Urinary bladder (tissue), 4 donors: Measurements from ENCODE around the gene RASAL1. TPM values are rescaled to one million over a fixed set of nuclear protein-coding genes. Genes with fewer than 3 reads are reported as not detected.

Experiments
- DNase-seq: peaks from one replicate; pipeline ENCODE4 v3.0.0-alpha.2; 2015; ENCODE audit errors: extremely low spot score
- H3K27ac ChIP-seq: one replicate; pipeline ENCODE4 v1.5.1; 2013; ENCODE audit warnings: low read depth, mild to moderate bottlenecking, moderate library complexity
- H3K36me3 ChIP-seq: one replicate; pipeline ENCODE4 v1.6.1; 2013; ENCODE audit warnings: mild to moderate bottlenecking, moderate library complexity; ENCODE audit not compliant: insufficient read depth
- H3K4me1 ChIP-seq: one replicate; pipeline ENCODE4 v1.6.1; 2013; ENCODE audit warnings: mild to moderate bottlenecking, moderate library complexity; ENCODE audit not compliant: insufficient read depth
- H3K4me3 ChIP-seq: one replicate; pipeline ENCODE4 v1.5.1; 2013; ENCODE audit warnings: low read depth, low read length
- WGBS: extraction: QIAGEN DNeasy Blood & Tissue Kit; methylation state at CpG from one replicate; pipeline ENCODE4 v1.1.7; 2013; 5-methylcytosine and 5-hydroxymethylcytosine counted together
- polyA plus RNA-seq: library from polyadenylated mRNA; stranded (reverse); fragments of 200-250 nt; gene quantifications from one replicate; pipeline ENCODE4 v1.2.3, GENCODE V29; 2013
- small RNA-seq: library from RNA; depleted of rRNA; stranded (forward); fragments of <200 nt; gene quantifications from one replicate; pipeline ENCODE3, GENCODE V24; 2014
- total RNA-seq: library from RNA; depleted of rRNA; stranded (reverse); fragments of >200 nt; gene quantifications from one replicate; pipeline ENCODE4 v1.2.3, GENCODE V29; 2014
- donor health status: healthy with polysubstance abuse.
- donor health status: healthy.

RASAL1 gene
- total and polyA plus RNA-seq, 2 donors: 0.04 to 0.11 TPM

DNA sequence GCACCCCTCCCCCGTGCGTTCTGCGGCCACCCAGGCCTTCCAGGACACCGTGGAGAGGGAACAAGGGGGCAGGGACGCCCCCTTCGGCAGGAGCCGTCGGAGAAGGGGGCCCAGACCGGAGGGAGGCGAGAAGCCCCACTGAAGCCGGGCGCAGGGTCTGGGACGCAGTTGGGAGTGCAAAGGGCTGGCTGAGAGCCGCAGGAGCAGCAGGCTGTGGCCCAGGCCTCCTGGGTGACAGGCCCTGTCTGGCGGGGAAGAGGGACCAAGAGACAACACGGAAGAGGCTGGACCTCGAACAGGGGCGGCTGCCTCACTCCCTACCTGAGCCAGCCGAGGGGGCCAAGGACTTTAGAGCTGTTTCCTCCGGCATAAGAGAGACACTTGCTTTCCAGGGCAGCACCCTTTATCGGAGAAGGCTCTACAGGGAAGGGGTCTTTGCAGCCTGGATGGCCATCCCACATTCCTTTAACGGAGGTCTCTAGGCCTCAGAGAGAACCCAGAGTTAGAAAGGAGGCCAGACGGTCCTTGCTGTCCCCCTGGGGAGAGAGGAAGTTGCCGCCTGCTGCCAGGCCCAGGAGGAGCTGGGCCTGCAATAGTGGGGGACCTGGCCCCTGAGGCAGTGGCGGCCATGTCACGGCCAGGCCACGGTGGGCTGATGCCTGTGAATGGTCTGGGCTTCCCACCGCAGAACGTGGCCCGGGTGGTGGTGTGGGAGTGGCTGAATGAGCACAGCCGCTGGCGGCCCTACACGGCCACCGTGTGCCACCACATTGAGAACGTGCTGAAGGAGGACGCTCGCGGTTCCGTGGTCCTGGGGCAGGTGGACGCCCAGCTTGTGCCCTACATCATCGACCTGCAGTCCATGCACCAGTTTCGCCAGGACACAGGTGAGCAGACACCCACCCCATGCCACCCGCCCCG lies 77.7 kb downstream of the RASAL1 start:
- DNase-seq: no peak
- no peaks in the 10 kb centered on the region for H3K4me1 ChIP-seq
- no peak overlapping the region for H3K4me3 ChIP-seq
- no peaks in the 10 kb centered on the region for H3K36me3 ChIP-seq
- WGBS: 55% methylated on average over 44 of the region's 44 CpGs
- no peak overlapping the region for H3K27ac ChIP-seq

DNA sequence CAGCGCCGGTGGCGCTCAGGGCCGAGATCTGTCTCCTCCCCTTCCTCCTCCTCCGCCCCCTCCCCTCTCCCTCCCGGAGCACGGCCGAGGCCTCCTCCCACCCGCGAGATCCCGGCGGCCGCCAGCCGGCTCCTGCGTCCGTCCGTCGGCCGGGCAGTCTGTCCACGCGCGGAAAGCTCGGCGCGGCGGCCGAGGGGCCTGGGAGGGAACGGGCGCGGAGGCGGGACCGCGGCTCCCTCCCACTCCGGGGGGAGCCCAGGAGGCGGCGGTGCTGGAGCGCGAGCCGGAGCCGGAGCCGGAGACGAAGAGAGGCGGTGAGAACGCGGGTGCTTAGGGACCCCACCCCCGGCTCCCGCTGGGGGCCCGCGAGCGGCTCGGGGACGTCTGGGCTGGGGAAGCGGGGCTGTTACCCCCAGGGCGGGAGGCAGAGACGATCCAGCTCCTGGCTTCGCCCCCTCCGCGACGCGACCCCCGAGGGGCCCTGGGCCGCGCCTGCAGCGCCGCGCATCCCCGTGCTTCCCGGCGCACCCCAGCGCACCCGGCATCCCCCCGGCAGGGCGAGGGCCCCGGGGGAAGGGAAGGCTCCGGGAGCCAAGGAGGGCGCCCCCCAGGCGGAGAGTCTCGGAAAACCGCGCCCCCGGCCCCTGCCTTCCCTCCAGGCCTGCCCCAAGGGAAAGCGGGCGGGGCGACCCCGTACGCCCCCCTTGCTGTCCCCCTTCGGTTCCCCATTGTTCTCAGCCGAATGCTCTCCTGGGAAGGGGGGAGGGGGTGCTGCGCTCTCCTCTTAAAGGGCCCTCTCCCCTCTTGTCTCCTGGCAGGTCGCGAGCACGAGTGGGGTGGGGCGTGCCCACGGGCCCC lies 78.7 kb downstream of the RASAL1 start, which contains the start of gene DTX1:
Gene DTX1, plus strand, starts transcription at position 100 of the 858 bp plus-strand sequence. CDS start 1,463 bp downstream, outside the sequence.
- no peak within 1 kb of the TSS for H3K27ac ChIP-seq
- DNase-seq: no peak
- no peaks in the 10 kb centered on the region for H3K4me1 ChIP-seq
- peak within 1 kb of the TSS; percentile 44 for H3K4me3 ChIP-seq
- under 1% methylated on average over 94 of the region's 94 CpGs for WGBS
- no peaks in the 10 kb centered on the region for H3K36me3 ChIP-seq

DNA sequence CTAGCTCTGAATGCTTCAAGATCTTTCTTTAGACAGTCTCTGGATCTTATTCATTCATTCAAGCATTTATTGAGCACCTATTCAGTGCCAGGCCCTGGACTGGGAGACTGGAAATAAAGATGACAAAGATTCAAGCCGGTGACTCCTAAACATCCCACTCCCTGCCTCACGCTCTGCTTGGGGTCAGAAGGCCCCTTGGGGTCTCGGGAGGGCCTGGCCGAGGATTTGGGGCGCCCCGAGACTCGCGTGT lies 79.3 kb downstream of the RASAL1 start:
- Histone ChIP-seq H3K4me1 (no peaks in the 10 kb centered on the region), H3K4me3 (peak overlapping the region; percentile 44), H3K27ac (no peak overlapping the region), H3K36me3 (no peaks in the 10 kb centered on the region)
- WGBS: 9% methylated on average over 8 of the region's 8 CpGs
- DNase-seq: no peak

DNA sequence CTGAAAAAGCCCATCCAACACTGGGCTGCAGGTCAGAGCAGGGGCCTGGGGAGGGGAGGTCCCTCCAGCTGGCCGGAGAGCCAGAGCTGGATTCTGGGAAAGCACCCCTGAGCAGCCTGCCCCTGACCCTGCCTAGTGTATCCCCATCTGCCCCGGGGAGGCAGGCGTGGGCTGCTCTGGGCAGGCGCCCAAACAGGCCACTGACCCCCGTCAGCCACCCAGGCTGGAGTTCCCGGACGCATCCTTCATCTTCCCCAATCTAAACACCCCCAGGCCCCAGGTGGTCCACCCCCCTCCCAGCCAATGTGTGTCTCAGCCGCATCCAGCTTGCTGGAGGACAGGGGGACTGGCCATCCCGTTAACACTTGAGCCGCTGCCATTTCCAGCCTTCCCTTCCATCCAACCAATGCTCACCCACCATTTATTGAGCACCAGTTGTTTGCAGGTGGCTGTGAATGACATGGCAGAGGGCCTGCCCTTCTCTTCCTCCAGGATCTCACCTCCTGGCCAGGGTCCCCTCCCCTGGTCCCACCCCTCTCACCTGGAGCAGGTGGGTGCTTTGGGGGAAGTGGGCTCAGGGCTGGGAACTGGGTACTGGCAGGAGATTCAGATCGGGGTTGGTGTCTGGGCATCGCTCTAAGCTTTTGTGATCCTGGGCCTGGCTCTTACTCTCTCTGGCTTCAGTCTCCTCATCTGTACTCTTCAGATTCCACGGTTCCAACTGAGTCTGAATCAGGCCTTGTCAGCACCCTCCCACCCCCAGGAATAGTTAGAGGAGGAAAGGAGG lies 79.8 kb downstream of the RASAL1 start:
- no peaks in the 10 kb centered on the region for H3K36me3 ChIP-seq
- H3K4me3 ChIP-seq: no peak overlapping the region
- H3K27ac ChIP-seq: no peak overlapping the region
- H3K4me1 ChIP-seq: no peaks in the 10 kb centered on the region
- 50% methylated on average over 13 of the region's 13 CpGs for WGBS
- DNase-seq: no peak

DNA sequence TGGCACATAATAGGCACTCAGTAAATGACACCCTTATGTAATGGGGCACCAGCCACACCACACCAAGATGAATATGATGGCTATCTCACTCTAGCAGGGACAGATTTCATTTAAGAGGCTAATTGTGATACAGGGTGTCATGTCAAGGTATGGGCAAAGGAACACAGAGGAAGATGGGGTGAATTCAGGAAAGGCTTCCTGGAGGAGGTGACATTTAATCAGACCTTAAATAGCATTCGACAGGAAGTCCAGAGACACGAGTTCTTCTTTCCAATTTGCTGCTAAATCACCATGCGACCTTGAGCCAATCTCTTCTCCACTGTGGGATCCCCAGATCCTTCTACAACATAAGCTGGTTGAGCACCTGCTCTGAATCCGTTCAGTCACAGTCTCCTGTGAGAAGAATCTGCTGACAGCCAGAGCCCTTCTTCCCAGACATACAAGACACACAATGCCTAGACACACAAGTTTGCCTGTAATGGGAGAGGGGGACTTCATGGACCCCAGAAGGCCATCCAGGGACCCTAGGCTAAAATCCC lies 80.5 kb downstream of the RASAL1 start:
- no peak overlapping the region for H3K27ac ChIP-seq
- no peaks in the 10 kb centered on the region for H3K4me1 ChIP-seq
- H3K4me3 ChIP-seq: no peak overlapping the region
- H3K36me3 ChIP-seq: no peaks in the 10 kb centered on the region
- no peak for DNase-seq
- WGBS: 64% methylated on average over 4 of the region's 4 CpGs

DNA sequence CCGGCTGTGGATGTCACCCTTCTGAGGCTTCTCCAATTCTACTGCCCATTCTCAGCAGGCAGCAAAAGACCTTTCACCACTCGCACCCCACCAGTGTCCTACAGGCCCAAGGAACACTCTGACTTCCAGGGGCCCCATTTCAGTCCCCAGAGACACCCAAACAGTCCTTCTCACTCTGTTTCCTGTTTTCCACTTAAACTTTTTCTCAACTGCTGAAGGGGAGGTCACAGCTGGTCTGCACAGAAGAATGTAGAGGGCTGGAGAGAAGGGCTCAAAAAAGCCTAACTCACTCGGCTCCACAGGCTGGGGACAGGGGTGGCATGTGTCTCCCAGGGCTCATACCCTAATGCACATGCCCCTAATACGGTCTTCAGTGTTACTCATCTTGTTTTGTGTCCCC lies 83.2 kb downstream of the RASAL1 start:
- DNase-seq: no peak
- no peak overlapping the region for H3K27ac ChIP-seq
- no peaks in the 10 kb centered on the region for H3K36me3 ChIP-seq
- whole genome bisulfite sequencing: 53% methylated on average over 4 of the region's 4 CpGs
- no peak overlapping the region for H3K4me3 ChIP-seq
- no peaks in the 10 kb centered on the region for H3K4me1 ChIP-seq

DNA sequence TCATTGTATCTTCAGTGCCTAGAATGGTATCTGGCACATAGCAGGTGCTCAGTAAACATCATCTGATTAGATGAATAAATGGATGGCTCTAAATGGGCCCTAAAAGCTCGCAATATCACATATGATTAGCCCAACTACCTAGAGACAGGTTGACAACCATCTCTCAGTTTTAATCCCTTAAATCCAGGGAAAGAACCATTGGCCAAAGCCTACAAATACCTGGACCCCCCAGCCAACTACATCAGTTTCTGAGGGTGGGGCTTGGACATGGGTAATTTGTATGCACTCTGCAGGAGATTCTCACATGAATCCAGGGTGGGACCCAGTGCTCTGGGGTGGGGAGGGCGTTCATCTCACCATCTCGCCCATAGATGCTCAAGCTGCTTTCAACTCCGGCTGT lies 83.8 kb downstream of the RASAL1 start:
- no peak overlapping the region for H3K27ac ChIP-seq
- no peak overlapping the region for H3K4me3 ChIP-seq
- no peaks in the 10 kb centered on the region for H3K4me1 ChIP-seq
- H3K36me3 ChIP-seq: no peaks in the 10 kb centered on the region
- WGBS: 78% methylated on average over 4 of the region's 4 CpGs
- no peak for DNase-seq

DNA sequence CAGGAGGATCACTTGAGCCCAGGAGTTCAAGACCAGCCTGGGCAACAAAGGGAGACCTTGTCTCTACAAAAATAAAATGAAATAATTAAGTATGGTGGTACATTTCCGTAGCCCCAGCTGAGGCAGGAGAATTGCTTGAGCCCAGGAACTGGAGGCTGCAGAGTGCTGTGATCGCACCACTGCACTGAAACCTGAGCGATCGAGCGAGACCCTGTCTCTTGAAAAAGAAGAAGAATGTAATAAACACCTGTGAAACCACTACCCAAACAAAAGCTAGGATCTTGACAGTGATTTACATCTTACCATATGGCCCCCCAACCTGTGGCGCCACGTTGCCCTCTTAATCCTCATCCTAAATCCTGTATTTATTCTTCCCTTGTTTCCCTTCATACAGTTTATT lies 84.8 kb downstream of the RASAL1 start:
- Histone ChIP-seq H3K27ac (no peak overlapping the region), H3K4me1 (no peaks in the 10 kb centered on the region), H3K36me3 (no peaks in the 10 kb centered on the region), H3K4me3 (no peak overlapping the region)
- DNase-seq: no peak
- 78% methylated on average over 7 of the region's 7 CpGs for WGBS

DNA sequence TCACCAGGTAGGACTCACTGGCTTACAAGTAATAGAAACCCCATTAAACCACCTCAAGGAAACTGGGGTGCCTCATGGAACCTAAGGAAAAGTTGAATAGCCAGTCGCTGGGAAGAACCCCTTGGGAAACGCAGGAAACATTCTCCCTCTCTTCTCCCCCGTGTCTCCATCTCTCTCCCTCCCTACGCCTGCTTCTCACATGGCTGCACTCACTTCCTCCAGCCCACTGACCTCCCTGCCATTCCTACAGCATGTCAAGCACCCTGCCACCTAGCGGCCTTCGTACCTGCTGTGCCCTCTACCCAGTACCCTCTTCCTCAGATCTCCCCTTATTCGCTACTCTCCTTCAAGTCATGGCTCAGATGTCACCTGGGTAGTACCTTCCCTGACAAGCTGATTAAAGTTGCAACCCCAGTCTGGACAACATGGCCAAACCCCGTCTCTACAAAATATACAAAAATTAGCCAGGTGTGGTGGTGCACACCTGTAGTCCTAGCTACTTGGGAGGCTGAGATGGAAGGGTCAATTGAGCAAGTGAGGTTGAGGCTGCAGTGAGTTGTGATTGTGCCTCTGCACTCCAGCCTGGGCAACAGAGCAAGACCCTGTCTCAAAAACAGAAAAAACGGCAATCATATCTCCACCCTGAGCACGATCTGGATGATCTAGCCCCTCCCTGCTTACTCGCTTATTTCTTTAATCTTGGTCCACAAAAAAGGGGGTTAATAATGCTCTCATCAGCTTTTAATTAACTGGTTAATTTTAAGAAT lies 85.4 kb downstream of the RASAL1 start:
- no peaks in the 10 kb centered on the region for H3K4me1 ChIP-seq
- no peak overlapping the region for H3K4me3 ChIP-seq
- no peaks in the 10 kb centered on the region for H3K36me3 ChIP-seq
- no peak overlapping the region for H3K27ac ChIP-seq
- WGBS: 43% methylated on average over 11 of the region's 11 CpGs
- no peak for DNase-seq

Small RNA genes within 50 kb of the gene (small RNA-seq; reads per million reads assigned to genes)
- gene MIR7106 (not detected), gene RF00019 (not detected)

Other genes with a start within 250 kb of the RASAL1 start
- gene OAS1, start 228.8 kb downstream of the RASAL1 start, total RNA-seq: 28.9 TPM
- 20.8 TPM for gene OAS1, start 228.8 kb downstream of the RASAL1 start, polyA plus RNA-seq
- 11.3 TPM for gene OAS3, start 197.3 kb downstream of the RASAL1 start, total RNA-seq
- 9.6 TPM for gene OAS3, start 197.3 kb downstream of the RASAL1 start, polyA plus RNA-seq
- gene OAS2, start 157.2 kb downstream of the RASAL1 start, total RNA-seq: 14.0 TPM
- 7.3 TPM for gene OAS2, start 157.2 kb downstream of the RASAL1 start, polyA plus RNA-seq
- 3.3 TPM for gene DTX1, start 79.0 kb downstream of the RASAL1 start, total RNA-seq
- gene DTX1, start 79.0 kb downstream of the RASAL1 start, polyA plus RNA-seq: 1.5 TPM
- not detected for gene CFAP73, start 14.0 kb upstream of the RASAL1 start, total RNA-seq
- 0.39 TPM for gene CFAP73, start 14.0 kb upstream of the RASAL1 start, polyA plus RNA-seq
- 10.3 TPM for gene DDX54, start 49.7 kb upstream of the RASAL1 start, total RNA-seq
- gene DDX54, start 49.7 kb upstream of the RASAL1 start, polyA plus RNA-seq: 54.4 TPM
- 5.8 TPM for gene RITA1, start 50.0 kb upstream of the RASAL1 start, total RNA-seq
- gene RITA1, start 50.0 kb upstream of the RASAL1 start, polyA plus RNA-seq: 13.8 TPM
- 19.3 TPM for gene TPCN1, start 85.7 kb upstream of the RASAL1 start, total RNA-seq
- gene TPCN1, start 85.7 kb upstream of the RASAL1 start, polyA plus RNA-seq: 39.3 TPM
- gene SLC8B1, start 199.3 kb upstream of the RASAL1 start, total RNA-seq: 12.8 TPM
- gene SLC8B1, start 199.3 kb upstream of the RASAL1 start, polyA plus RNA-seq: 20.5 TPM
- 11.5 TPM for gene PLBD2, start 222.8 kb upstream of the RASAL1 start, total RNA-seq
- gene PLBD2, start 222.8 kb upstream of the RASAL1 start, polyA plus RNA-seq: 29.2 TPM